GM20000 (cell line): Measurements from ENCODE around the gene XXYLT1.

ENCODE experiments used
- DNase-seq: peaks from one replicate; pipeline ENCODE4 v3.0.0; 2012; ENCODE audit warnings: low spot score
- CTCF ChIP-seq: IDR thresholded peaks from 2 replicates; pipeline ENCODE4 v1.5.1; 2012; ENCODE audit warnings: mild to moderate bottlenecking, control low read depth; ENCODE audit errors: extremely low read depth, missing control alignments

The XXYLT1 gene

GRCh38 chr3:195172896-195173295, 98.1 kb downstream of the XXYLT1 start:
- TF ChIP-seq CTCF: no peak
- no peak for DNase-seq

- DNase-seq: no peak
- no peak for TF ChIP-seq CTCF
Measured at GRCh38 chr3:195172039-195172684, 98.8 kb downstream of the XXYLT1 start.

- no peak for TF ChIP-seq CTCF
- no peak for DNase-seq
Measured at GRCh38 chr3:195171093-195171873, 99.7 kb downstream of the XXYLT1 start.

GRCh38 chr3:195170496-195170895, 100.5 kb downstream of the XXYLT1 start:
- no peak for DNase-seq
- no peak for TF ChIP-seq CTCF

GRCh38 chr3:195169011-195169649, 101.8 kb downstream of the XXYLT1 start:
- no peak for DNase-seq
- TF ChIP-seq CTCF: no peak

- no peak for DNase-seq
- TF ChIP-seq CTCF: no peak
Measured at GRCh38 chr3:195168009-195168762, 102.8 kb downstream of the XXYLT1 start.
